HG03097 (cell line): ENCODE data around the gene PAAF1.

Source experiments
- ATAC-seq: cut with Tn5 transposase; IDR thresholded peaks from one replicate; pipeline ENCODE4 v1.9.1; 2021; ENCODE audit not compliant: unreplicated experiment, low FRiP score

PAAF1 gene

GRCh38 chr11:73876424-73877310 lies at the start of gene PAAF1, which contains the start of gene COA4:
Gene PAAF1, plus strand, starts transcription at chr11:73876999. Its CDS starts 23 bp downstream, at chr11:73877022.
Gene COA4, minus strand, starts transcription at chr11:73876846. Its CDS starts 3,468 bp downstream, at chr11:73873378.
- ATAC-seq, result peak; percentile 89

- no peak for ATAC-seq
Observed at GRCh38 chr11:73830261-73830660, 46.5 kb upstream of the PAAF1 start.

- no peak for ATAC-seq
Observed at GRCh38 chr11:73833067-73833466, 43.7 kb upstream of the PAAF1 start.

GRCh38 chr11:73838443-73839122 lies 38.2 kb upstream of the PAAF1 start:
- no peak for ATAC-seq

- no peak for ATAC-seq
Observed at GRCh38 chr11:73839123-73839457, 37.7 kb upstream of the PAAF1 start.

- ATAC-seq, result no peak
Observed at GRCh38 chr11:73851046-73851764, 25.6 kb upstream of the PAAF1 start.

GRCh38 chr11:73852049-73852448 lies 24.8 kb upstream of the PAAF1 start:
- no peak for ATAC-seq

- ATAC-seq, result no peak
Observed at GRCh38 chr11:73854680-73855079, 22.1 kb upstream of the PAAF1 start.

- ATAC-seq, result no peak
Observed at GRCh38 chr11:73856031-73856567, 20.7 kb upstream of the PAAF1 start.

GRCh38 chr11:73859671-73860070 lies 17.1 kb upstream of the PAAF1 start:
- ATAC-seq, result no peak

- no peak for ATAC-seq
Observed at GRCh38 chr11:73860202-73860601, 16.6 kb upstream of the PAAF1 start.

GRCh38 chr11:73862986-73863385 lies 13.8 kb upstream of the PAAF1 start:
- no peak for ATAC-seq

- no peak for ATAC-seq
Observed at GRCh38 chr11:73866095-73866579, 10.7 kb upstream of the PAAF1 start.

- no peak for ATAC-seq
Observed at GRCh38 chr11:73866586-73866996, 10.2 kb upstream of the PAAF1 start.

GRCh38 chr11:73869332-73869949 lies 7.4 kb upstream of the PAAF1 start:
- no peak for ATAC-seq

GRCh38 chr11:73870261-73870660 lies 6.5 kb upstream of the PAAF1 start:
- no peak for ATAC-seq

GRCh38 chr11:73872749-73873357 lies 3.9 kb upstream of the PAAF1 start:
- ATAC-seq, result no peak

- no peak for ATAC-seq
Observed at GRCh38 chr11:73875380-73875779, 1.4 kb upstream of the PAAF1 start.

GRCh38 chr11:73875840-73876239 lies 959 bp upstream of the PAAF1 start:
- no peak for ATAC-seq

GRCh38 chr11:73878771-73879170 lies 2.0 kb downstream of the PAAF1 start:
- no peak for ATAC-seq
